Panc1 (cell line): ENCODE measurements around the gene SLC12A5. TPM values are rescaled to one million over a fixed set of nuclear protein-coding genes. Genes with fewer than 3 reads are reported as not detected.

Experiments
- ATAC-seq: fragments of 200-7000 bp; cut with Tn5 transposase; 2 replicates; pipeline ENCODE4 v1.9.1; 2020; ENCODE audit warnings: mild to moderate bottlenecking, moderate library complexity
- Bru-seq: library from RNA; stranded (reverse); fragments of 400-500 nt; gene quantifications from one replicate; lab custom pipeline; 2021; lab: Mats Ljungman, UMichigan
- BruChase-seq, 2 experiments: library from RNA; stranded (reverse); fragments of 400-500 nt; gene quantifications; one replicate each; lab custom pipeline; 2021; lab: Mats Ljungman, UMichigan
- BruUV-seq: library from RNA; stranded (reverse); fragments of 400-500 nt; replicated peaks from 2 replicates; lab custom pipeline; 2021; lab: Mats Ljungman, UMichigan
- CTCF ChIA-PET: fragments of 300-600 bp; sonication (Branson Sonifier 250); formaldehyde crosslinking; loops from one replicate; lab custom pipeline; 2022; ENCODE audit warnings: antibody characterized with exemption; lab: Charles Lee
- POLR2A ChIA-PET: fragments of 300-600 bp; sonication (Branson Sonifier 250); formaldehyde crosslinking; loops from one replicate; lab custom pipeline; 2022; ENCODE audit warnings: antibody characterized with exemption; lab: Charles Lee
- DNase-seq: peaks from one replicate; pipeline ENCODE4 v3.0.0-alpha.2; 2010; ENCODE audit warnings: low read depth, low spot score
- H3K27ac ChIP-seq: 2 replicates; pipeline ENCODE4 v1.5.1; 2011; ENCODE audit warnings: mild to moderate bottlenecking, low read length, inconsistent platforms
- H3K27me3 ChIP-seq: fragments of 200-500 bp; sonication (Bioruptor generic); 2 replicates; pipeline ENCODE4 v1.6.0; 2014; ENCODE audit warnings: low read length, inconsistent platforms; ENCODE audit not compliant: control insufficient read depth, insufficient read depth
- H3K36me3 ChIP-seq: fragments of 200-500 bp; sonication (Bioruptor generic); 2 replicates; pipeline ENCODE4 v1.5.1; 2014; ENCODE audit warnings: inconsistent platforms, mild to moderate bottlenecking, low read length, moderate library complexity; ENCODE audit not compliant: control insufficient read depth, insufficient read depth
- H3K4me1 ChIP-seq: 2 replicates; pipeline ENCODE4 v1.5.1; 2011; ENCODE audit warnings: inconsistent platforms, mild to moderate bottlenecking, low read length, moderate library complexity; ENCODE audit not compliant: control insufficient read depth, insufficient read depth
- H3K4me3 ChIP-seq, 2 experiments: 2 replicates each; pipeline ENCODE4 v1.5.1; 2011 to 2012; ENCODE audit warnings: low read depth in 2 of 2, low read length in 2 of 2, mild to moderate bottlenecking in 2 of 2, inconsistent platforms in 1 of 2, moderate library complexity in 1 of 2
- H3K9me3 ChIP-seq: fragments of 200-500 bp; sonication (Bioruptor generic); 2 replicates; pipeline ENCODE4 v1.5.1; 2014; ENCODE audit warnings: low read depth, mild to moderate bottlenecking, inconsistent platforms, low read length, moderate library complexity; ENCODE audit not compliant: control insufficient read depth, insufficient read depth
- POLR2AphosphoS5 ChIP-seq: IDR thresholded peaks from 2 replicates; pipeline ENCODE4 v1.6.1; 2012; ENCODE audit warnings: mild to moderate bottlenecking, low read depth, low read length, moderate library complexity
- SIN3A ChIP-seq: IDR thresholded peaks from 2 replicates; pipeline ENCODE4 v1.6.1; 2012; ENCODE audit warnings: low read depth, mild to moderate bottlenecking, low read length, moderate library complexity, borderline replicate concordance; ENCODE audit not compliant: insufficient read depth
- TCF7L2 ChIP-seq: IDR thresholded peaks from 2 replicates; pipeline ENCODE4 v1.6.1; 2011; ENCODE audit warnings: mild to moderate bottlenecking, low read depth, low read length, inconsistent platforms
- in situ Hi-C: cut with HindIII; loops from 2 replicates; pipeline ENCODE4 v1.10.0; 2016; ENCODE audit warnings: low sequenced_read_pairs, low pct_unique_long_range_greater_than_20kb
- intact Hi-C: fragments of 100-400 bp; cut with micrococcal nuclease; formaldehyde crosslinking; loops from one replicate; pipeline ENCODE4 v1.10.0; 2022; ENCODE audit not compliant: unreplicated experiment
- long read RNA-seq: library from polyadenylated mRNA; unstranded; transcript quantifications from one replicate; pipeline ENCODE4 v2.0.0, GENCODE V29; 2021; ENCODE audit not compliant: unreplicated experiment
- polyA plus RNA-seq: library from polyadenylated mRNA; unstranded; fragments of >200 nt; gene quantifications from one replicate; pipeline ENCODE4 v1.2.1, GENCODE V29; 2012; ENCODE audit warnings: missing spikeins; ENCODE audit not compliant: insufficient read length
- total RNA-seq: library from RNA; stranded (reverse); gene quantifications from one replicate; pipeline ENCODE4 v1.2.1, GENCODE V29; 2021; ENCODE audit not compliant: unreplicated experiment
- TF ChIP-seq, protein P1 (sequence below): fragments of 450-650 bp; IDR thresholded peaks from 2 replicates; pipeline ENCODE4 v1.5.1; 2017; ENCODE audit warnings: mild to moderate bottlenecking
- TF ChIP-seq, protein P2 (sequence below), 2 experiments: IDR thresholded peaks; 2 replicates each; pipeline ENCODE4 v1.6.1; 2011 to 2012; ENCODE audit warnings: low read depth in 2 of 2, control low read depth in 1 of 2, low read length in 1 of 2, mild to moderate bottlenecking in 1 of 2, moderate library complexity in 1 of 2; ENCODE audit not compliant: insufficient read depth in 1 of 2

SLC12A5 gene
- 11.8 TPM for total RNA-seq
- 29.7 TPM for polyA plus RNA-seq
- Bru-seq, nascent RNA, result percentile 26 among the genes with signal in this experiment
- percentile 32 among the genes with signal in this experiment for BruChase-seq, experiment 1, labeled RNA remaining after a 2-hour chase
- percentile 27 among the genes with signal in this experiment for BruChase-seq, experiment 2, labeled RNA remaining after a 6-hour chase
- long read RNA-seq, partial matches to known transcripts, result 0 of 4 reads
- long read RNA-seq, other reads (novel, unspliced or antisense), result 1 of 4 reads

DNA sequence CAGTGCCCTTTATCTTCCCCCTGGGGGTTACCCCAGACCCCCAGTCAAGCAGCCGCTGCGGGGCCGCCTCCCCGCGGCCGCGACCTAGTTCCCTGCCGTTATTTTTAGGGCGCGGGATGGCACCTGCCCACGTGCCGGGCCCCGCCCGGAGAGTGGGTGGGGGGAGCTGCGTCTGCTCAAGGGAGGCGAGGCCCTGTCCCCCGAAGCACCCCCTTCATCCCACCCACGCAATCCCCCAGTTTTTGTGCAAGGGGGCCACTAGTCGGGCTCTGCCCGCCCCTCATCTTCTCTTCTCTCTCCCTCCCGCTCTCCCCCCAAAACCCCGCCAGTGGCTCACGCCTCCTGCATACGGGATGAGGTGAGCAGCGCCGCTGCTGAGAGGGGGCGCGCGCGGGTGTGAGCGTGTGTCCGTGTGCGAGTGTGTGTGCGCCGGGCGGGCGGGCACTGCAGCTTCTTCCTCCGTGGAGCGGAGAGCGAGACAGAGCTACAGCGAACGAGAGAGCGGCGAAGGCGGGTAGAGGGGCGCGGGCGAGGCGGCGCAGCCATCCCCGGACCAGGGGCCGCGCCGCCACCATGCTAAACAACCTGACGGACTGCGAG lies at the start of gene SLC12A5:
Gene SLC12A5, plus strand, starts transcription at position 444 of the 600 bp plus-strand sequence. Its CDS starts 130 bp downstream, at position 574.
- BruUV-seq, result no TSS peak
- peaks cover 22% of the 10 kb centered on the region for H3K27me3 ChIP-seq
- H3K4me1 ChIP-seq, result no peaks in the 10 kb centered on the region; the same call in 1 of the 2 replicates
- intact Hi-C loops, result no loop called here
- DNase-seq (no peak), ATAC-seq (no peak)
- POLR2A ChIA-PET, result no interaction called here
- TF ChIP-seq, protein P1, sequence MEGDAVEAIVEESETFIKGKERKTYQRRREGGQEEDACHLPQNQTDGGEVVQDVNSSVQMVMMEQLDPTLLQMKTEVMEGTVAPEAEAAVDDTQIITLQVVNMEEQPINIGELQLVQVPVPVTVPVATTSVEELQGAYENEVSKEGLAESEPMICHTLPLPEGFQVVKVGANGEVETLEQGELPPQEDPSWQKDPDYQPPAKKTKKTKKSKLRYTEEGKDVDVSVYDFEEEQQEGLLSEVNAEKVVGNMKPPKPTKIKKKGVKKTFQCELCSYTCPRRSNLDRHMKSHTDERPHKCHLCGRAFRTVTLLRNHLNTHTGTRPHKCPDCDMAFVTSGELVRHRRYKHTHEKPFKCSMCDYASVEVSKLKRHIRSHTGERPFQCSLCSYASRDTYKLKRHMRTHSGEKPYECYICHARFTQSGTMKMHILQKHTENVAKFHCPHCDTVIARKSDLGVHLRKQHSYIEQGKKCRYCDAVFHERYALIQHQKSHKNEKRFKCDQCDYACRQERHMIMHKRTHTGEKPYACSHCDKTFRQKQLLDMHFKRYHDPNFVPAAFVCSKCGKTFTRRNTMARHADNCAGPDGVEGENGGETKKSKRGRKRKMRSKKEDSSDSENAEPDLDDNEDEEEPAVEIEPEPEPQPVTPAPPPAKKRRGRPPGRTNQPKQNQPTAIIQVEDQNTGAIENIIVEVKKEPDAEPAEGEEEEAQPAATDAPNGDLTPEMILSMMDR, result no peak
- TF ChIP-seq, protein P2, sequence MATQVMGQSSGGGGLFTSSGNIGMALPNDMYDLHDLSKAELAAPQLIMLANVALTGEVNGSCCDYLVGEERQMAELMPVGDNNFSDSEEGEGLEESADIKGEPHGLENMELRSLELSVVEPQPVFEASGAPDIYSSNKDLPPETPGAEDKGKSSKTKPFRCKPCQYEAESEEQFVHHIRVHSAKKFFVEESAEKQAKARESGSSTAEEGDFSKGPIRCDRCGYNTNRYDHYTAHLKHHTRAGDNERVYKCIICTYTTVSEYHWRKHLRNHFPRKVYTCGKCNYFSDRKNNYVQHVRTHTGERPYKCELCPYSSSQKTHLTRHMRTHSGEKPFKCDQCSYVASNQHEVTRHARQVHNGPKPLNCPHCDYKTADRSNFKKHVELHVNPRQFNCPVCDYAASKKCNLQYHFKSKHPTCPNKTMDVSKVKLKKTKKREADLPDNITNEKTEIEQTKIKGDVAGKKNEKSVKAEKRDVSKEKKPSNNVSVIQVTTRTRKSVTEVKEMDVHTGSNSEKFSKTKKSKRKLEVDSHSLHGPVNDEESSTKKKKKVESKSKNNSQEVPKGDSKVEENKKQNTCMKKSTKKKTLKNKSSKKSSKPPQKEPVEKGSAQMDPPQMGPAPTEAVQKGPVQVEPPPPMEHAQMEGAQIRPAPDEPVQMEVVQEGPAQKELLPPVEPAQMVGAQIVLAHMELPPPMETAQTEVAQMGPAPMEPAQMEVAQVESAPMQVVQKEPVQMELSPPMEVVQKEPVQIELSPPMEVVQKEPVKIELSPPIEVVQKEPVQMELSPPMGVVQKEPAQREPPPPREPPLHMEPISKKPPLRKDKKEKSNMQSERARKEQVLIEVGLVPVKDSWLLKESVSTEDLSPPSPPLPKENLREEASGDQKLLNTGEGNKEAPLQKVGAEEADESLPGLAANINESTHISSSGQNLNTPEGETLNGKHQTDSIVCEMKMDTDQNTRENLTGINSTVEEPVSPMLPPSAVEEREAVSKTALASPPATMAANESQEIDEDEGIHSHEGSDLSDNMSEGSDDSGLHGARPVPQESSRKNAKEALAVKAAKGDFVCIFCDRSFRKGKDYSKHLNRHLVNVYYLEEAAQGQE (IDR thresholded peaks at IDR 0.05; ENCODE audit: insufficient read depth in 1 of 2, low read depth in 2 of 2, low read length in 1 of 2), result no peak
- TF ChIP-seq SIN3A (no peak), TCF7L2 (no peak), POLR2AphosphoS5 (no peak)
- in situ Hi-C loops, result no loop called here
- CTCF ChIA-PET, result no interaction called here
- no peaks in the 10 kb centered on the region for H3K36me3 ChIP-seq
- no peaks in the 10 kb centered on the region for H3K9me3 ChIP-seq
- no peak within 1 kb of the TSS for H3K27ac ChIP-seq
- H3K4me3 ChIP-seq, result no peak within 1 kb of the TSS

GRCh38 chr20:45981261-45981660 lies 47.8 kb upstream of the SLC12A5 start:
- H3K36me3 ChIP-seq, result no peaks in the 10 kb centered on the region
- TF ChIP-seq, protein P1, result no peak
- no peak for TF ChIP-seq POLR2AphosphoS5
- TF ChIP-seq SIN3A, result no peak
- no peak for TF ChIP-seq TCF7L2
- TF ChIP-seq, protein P2 (IDR thresholded peaks at IDR 0.05; ENCODE audit: insufficient read depth in 1 of 2, low read depth in 2 of 2, low read length in 1 of 2), result no peak
- POLR2A ChIA-PET, result no interaction called here
- BruUV-seq, result no TSS peak
- no peak overlapping the region for H3K27ac ChIP-seq
- H3K9me3 ChIP-seq, result no peaks in the 10 kb centered on the region
- ATAC-seq (no peak), DNase-seq (no peak)
- CTCF ChIA-PET, result interaction anchor here (1.6 kb wide), 1 partner anchor 11 kb away, joined by 3 read pairs; no protein-coding TSS in a partner anchor
- in situ Hi-C loops (no loop called here), intact Hi-C loops (no loop called here)
- peaks cover 2% of the 10 kb centered on the region; the same call in 1 of the 2 replicates for H3K4me1 ChIP-seq
- no peaks in the 10 kb centered on the region; the same call in 1 of the 2 replicates for H3K27me3 ChIP-seq
- no peak overlapping the region for H3K4me3 ChIP-seq
